ENCODE results near the gene CDC16.

CDC16 gene

GRCh38 chr13:114222461-114222968 lies 12.2 kb upstream of the CDC16 start:
- H3K27me3 ChIP-seq (ENCODE audit: insufficient read depth, low read length) = peaks cover 10% of the 10 kb centered on the region; the same call in 1 of the 2 replicates
- H3K9ac ChIP-seq (ENCODE audit: low read length) = no peak overlapping the region
- TF ChIP-seq, protein P1, sequence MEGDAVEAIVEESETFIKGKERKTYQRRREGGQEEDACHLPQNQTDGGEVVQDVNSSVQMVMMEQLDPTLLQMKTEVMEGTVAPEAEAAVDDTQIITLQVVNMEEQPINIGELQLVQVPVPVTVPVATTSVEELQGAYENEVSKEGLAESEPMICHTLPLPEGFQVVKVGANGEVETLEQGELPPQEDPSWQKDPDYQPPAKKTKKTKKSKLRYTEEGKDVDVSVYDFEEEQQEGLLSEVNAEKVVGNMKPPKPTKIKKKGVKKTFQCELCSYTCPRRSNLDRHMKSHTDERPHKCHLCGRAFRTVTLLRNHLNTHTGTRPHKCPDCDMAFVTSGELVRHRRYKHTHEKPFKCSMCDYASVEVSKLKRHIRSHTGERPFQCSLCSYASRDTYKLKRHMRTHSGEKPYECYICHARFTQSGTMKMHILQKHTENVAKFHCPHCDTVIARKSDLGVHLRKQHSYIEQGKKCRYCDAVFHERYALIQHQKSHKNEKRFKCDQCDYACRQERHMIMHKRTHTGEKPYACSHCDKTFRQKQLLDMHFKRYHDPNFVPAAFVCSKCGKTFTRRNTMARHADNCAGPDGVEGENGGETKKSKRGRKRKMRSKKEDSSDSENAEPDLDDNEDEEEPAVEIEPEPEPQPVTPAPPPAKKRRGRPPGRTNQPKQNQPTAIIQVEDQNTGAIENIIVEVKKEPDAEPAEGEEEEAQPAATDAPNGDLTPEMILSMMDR (IDR thresholded peaks at IDR 0.05; ENCODE audit: low read length) = no peak
- TF ChIP-seq EZH2 (IDR thresholded peaks at IDR 0.05; ENCODE audit: borderline replicate concordance, low read length) = no peak
- H3K79me2 ChIP-seq (ENCODE audit: insufficient read depth, low read length) = no peaks in the 10 kb centered on the region
- H3K9me3 ChIP-seq (ENCODE audit: low read length) = no peaks in the 10 kb centered on the region
- H3F3A ChIP-seq (ENCODE audit: insufficient read depth, low read length) = 0 out of 2 replicates have a peak, but pooled peaks cover 5% of the 10 kb centered on the region
- H3K4me2 ChIP-seq (ENCODE audit: low read length) = no peak overlapping the region
- no peak overlapping the region for H3K27ac ChIP-seq (ENCODE audit: low read depth, low read length, poor library complexity, severe bottlenecking)
- no peaks in the 10 kb centered on the region for H3K36me3 ChIP-seq (ENCODE audit: insufficient read depth, low read length)
- no peaks in the 10 kb centered on the region for H3K9me2 ChIP-seq (ENCODE audit: low read depth, low read length)
- no peak overlapping the region for H2AFZ ChIP-seq (ENCODE audit: low read length)
- peaks cover 19% of the 10 kb centered on the region for H3K4me1 ChIP-seq (ENCODE audit: insufficient read depth, low read length, severe bottlenecking)
- H3K4me3 ChIP-seq (ENCODE audit: low read depth, low read length, poor library complexity, severe bottlenecking) = no peak overlapping the region
- H4K20me1 ChIP-seq (ENCODE audit: insufficient read depth, low read length) = no peaks in the 10 kb centered on the region

GRCh38 chr13:114224201-114224600 lies 10.5 kb upstream of the CDC16 start:
- no peak overlapping the region for H2AFZ ChIP-seq (ENCODE audit: low read length)
- H3F3A ChIP-seq (ENCODE audit: insufficient read depth, low read length) = 0 out of 2 replicates have a peak, but pooled peaks cover 5% of the 10 kb centered on the region
- no peak for TF ChIP-seq EZH2 (IDR thresholded peaks at IDR 0.05; ENCODE audit: borderline replicate concordance, low read length)
- TF ChIP-seq, protein P1 (IDR thresholded peaks at IDR 0.05; ENCODE audit: low read length) = no peak
- H3K4me2 ChIP-seq (ENCODE audit: low read length) = no peak overlapping the region
- H3K9ac ChIP-seq (ENCODE audit: low read length) = no peak overlapping the region
- H3K4me3 ChIP-seq (ENCODE audit: low read depth, low read length, poor library complexity, severe bottlenecking) = no peak overlapping the region
- H3K36me3 ChIP-seq (ENCODE audit: insufficient read depth, low read length) = no peaks in the 10 kb centered on the region
- H3K27ac ChIP-seq (ENCODE audit: low read depth, low read length, poor library complexity, severe bottlenecking) = no peak overlapping the region
- no peaks in the 10 kb centered on the region for H4K20me1 ChIP-seq (ENCODE audit: insufficient read depth, low read length)
- no peaks in the 10 kb centered on the region for H3K9me3 ChIP-seq (ENCODE audit: low read length)
- peaks cover 19% of the 10 kb centered on the region for H3K4me1 ChIP-seq (ENCODE audit: insufficient read depth, low read length, severe bottlenecking)
- H3K27me3 ChIP-seq (ENCODE audit: insufficient read depth, low read length) = peaks cover 15% of the 10 kb centered on the region; the same call in 1 of the 2 replicates
- H3K9me2 ChIP-seq (ENCODE audit: low read depth, low read length) = no peaks in the 10 kb centered on the region
- no peaks in the 10 kb centered on the region for H3K79me2 ChIP-seq (ENCODE audit: insufficient read depth, low read length)

DNA sequence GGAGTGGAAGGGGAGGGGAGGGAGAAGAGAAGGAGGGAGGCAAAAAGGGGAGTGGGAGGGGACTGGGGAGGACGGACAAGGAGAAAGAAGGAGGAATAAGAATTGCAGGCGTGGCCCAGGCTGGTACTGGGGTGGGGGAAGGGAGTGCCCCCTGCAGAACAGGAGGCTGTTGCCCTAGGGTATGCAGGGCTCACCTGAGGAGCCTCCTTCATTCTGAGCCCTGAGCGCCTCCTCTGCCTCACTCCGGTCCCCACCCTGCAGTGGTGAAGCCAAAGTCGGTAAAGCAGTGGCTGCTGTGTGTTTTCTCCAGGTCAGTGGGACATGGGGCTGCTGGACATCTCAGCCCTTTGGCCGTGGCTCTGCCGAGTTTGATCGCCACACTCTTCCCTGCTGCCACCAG lies 9.1 kb upstream of the CDC16 start:
- H3K4me3 ChIP-seq (ENCODE audit: low read depth, low read length, poor library complexity, severe bottlenecking) = no peak overlapping the region
- H3K27ac ChIP-seq (ENCODE audit: low read depth, low read length, poor library complexity, severe bottlenecking) = peak overlapping the region; percentile 6
- peaks cover 19% of the 10 kb centered on the region for H3K4me1 ChIP-seq (ENCODE audit: insufficient read depth, low read length, severe bottlenecking)
- H3K9me3 ChIP-seq (ENCODE audit: low read length) = no peaks in the 10 kb centered on the region
- no peak overlapping the region for H3K4me2 ChIP-seq (ENCODE audit: low read length)
- H4K20me1 ChIP-seq (ENCODE audit: insufficient read depth, low read length) = no peaks in the 10 kb centered on the region
- H3K9ac ChIP-seq (ENCODE audit: low read length) = no peak overlapping the region
- peaks cover 12% of the 10 kb centered on the region; the same call in 1 of the 2 replicates for H3K27me3 ChIP-seq (ENCODE audit: insufficient read depth, low read length)
- no peaks in the 10 kb centered on the region for H3K9me2 ChIP-seq (ENCODE audit: low read depth, low read length)
- H3K79me2 ChIP-seq (ENCODE audit: insufficient read depth, low read length) = no peaks in the 10 kb centered on the region
- TF ChIP-seq, protein P1 (IDR thresholded peaks at IDR 0.05; ENCODE audit: low read length) = no peak
- TF ChIP-seq EZH2 (IDR thresholded peaks at IDR 0.05; ENCODE audit: borderline replicate concordance, low read length) = no peak
- H3K36me3 ChIP-seq (ENCODE audit: insufficient read depth, low read length) = no peaks in the 10 kb centered on the region
- H2AFZ ChIP-seq (ENCODE audit: low read length) = no peak overlapping the region
- H3F3A ChIP-seq (ENCODE audit: insufficient read depth, low read length) = 0 out of 2 replicates have a peak, but pooled peaks cover 5% of the 10 kb centered on the region
